BLaER1 (cell line): ENCODE results near the gene MINDY4.

Experiments used
- H3K27ac ChIP-seq: shearing (Covaris generic); formaldehyde crosslinking; 2 replicates; pipeline ENCODE4 v1.8.1; 2022
- H3K27me3 ChIP-seq: shearing (Covaris generic); formaldehyde crosslinking; 2 replicates; pipeline ENCODE4 v1.8.1; 2022
- H3K36me3 ChIP-seq: shearing (Covaris generic); formaldehyde crosslinking; 2 replicates; pipeline ENCODE4 v1.8.1; 2022
- H3K4me1 ChIP-seq: shearing (Covaris generic); formaldehyde crosslinking; 2 replicates; pipeline ENCODE4 v1.8.1; 2022
- H3K4me2 ChIP-seq: shearing (Covaris generic); formaldehyde crosslinking; 2 replicates; pipeline ENCODE4 v1.8.1; 2022
- H3K4me3 ChIP-seq: shearing (Covaris generic); formaldehyde crosslinking; 2 replicates; pipeline ENCODE4 v1.8.1; 2022
- H3K9ac ChIP-seq: shearing (Covaris generic); formaldehyde crosslinking; 2 replicates; pipeline ENCODE4 v1.8.1; 2022
- H3K9me3 ChIP-seq: shearing (Covaris generic); formaldehyde crosslinking; 2 replicates; pipeline ENCODE4 v1.8.1; 2022
- H4K20me1 ChIP-seq: shearing (Covaris generic); formaldehyde crosslinking; 2 replicates; pipeline ENCODE4 v1.8.1; 2022
- Cebpa-rat ChIP-seq: shearing (Covaris generic); IDR thresholded peaks from 2 replicates; pipeline ENCODE4 v1.8.1; 2022

Gene MINDY4

GRCh38 chr7:30813466-30813865 lies 42.2 kb downstream of the MINDY4 start:
- no peak overlapping the region for H3K4me3 ChIP-seq
- H3K4me1 ChIP-seq: 0 out of 2 replicates have a peak, but pooled peaks cover 5% of the 10 kb centered on the region
- no peak for TF ChIP-seq Cebpa-rat
- H3K27me3 ChIP-seq: no peaks in the 10 kb centered on the region
- H3K9me3 ChIP-seq: no peaks in the 10 kb centered on the region
- no peak overlapping the region for H3K9ac ChIP-seq
- no peak overlapping the region for H3K4me2 ChIP-seq
- H3K36me3 ChIP-seq: no peaks in the 10 kb centered on the region
- H3K27ac ChIP-seq: no peak overlapping the region
- no peaks in the 10 kb centered on the region for H4K20me1 ChIP-seq

- H3K9me3 ChIP-seq: no peaks in the 10 kb centered on the region
- TF ChIP-seq Cebpa-rat: no peak
- no peak overlapping the region for H3K4me2 ChIP-seq
- H3K4me3 ChIP-seq: no peak overlapping the region
- H4K20me1 ChIP-seq: no peaks in the 10 kb centered on the region
- H3K27me3 ChIP-seq: no peaks in the 10 kb centered on the region
- H3K9ac ChIP-seq: no peak overlapping the region
- no peaks in the 10 kb centered on the region for H3K36me3 ChIP-seq
- no peak overlapping the region for H3K27ac ChIP-seq
- H3K4me1 ChIP-seq: 0 out of 2 replicates have a peak, but pooled peaks cover 5% of the 10 kb centered on the region
These were observed 43.6 kb downstream of the MINDY4 start for GRCh38 chr7:30814700-30815387.

GRCh38 chr7:30815388-30815854 lies 44.2 kb downstream of the MINDY4 start:
- H3K27ac ChIP-seq: no peak overlapping the region
- 0 out of 2 replicates have a peak, but pooled peaks cover 5% of the 10 kb centered on the region for H3K4me1 ChIP-seq
- no peaks in the 10 kb centered on the region for H3K27me3 ChIP-seq
- H3K9ac ChIP-seq: no peak overlapping the region
- no peak for TF ChIP-seq Cebpa-rat
- H3K36me3 ChIP-seq: no peaks in the 10 kb centered on the region
- H3K4me2 ChIP-seq: no peak overlapping the region
- no peaks in the 10 kb centered on the region for H4K20me1 ChIP-seq
- no peak overlapping the region for H3K4me3 ChIP-seq
- H3K9me3 ChIP-seq: no peaks in the 10 kb centered on the region

GRCh38 chr7:30815951-30816644 lies 44.9 kb downstream of the MINDY4 start:
- Histone ChIP-seq H3K27me3 (no peaks in the 10 kb centered on the region), H3K27ac (no peak overlapping the region), H4K20me1 (no peaks in the 10 kb centered on the region), H3K4me2 (no peak overlapping the region), H3K4me3 (no peak overlapping the region), H3K9me3 (no peaks in the 10 kb centered on the region), H3K4me1 (0 out of 2 replicates have a peak, but pooled peaks cover 5% of the 10 kb centered on the region), H3K9ac (no peak overlapping the region), H3K36me3 (no peaks in the 10 kb centered on the region)
- no peak for TF ChIP-seq Cebpa-rat

GRCh38 chr7:30816645-30817370 lies 45.6 kb downstream of the MINDY4 start:
- no peak overlapping the region for H3K9ac ChIP-seq
- H3K9me3 ChIP-seq: no peaks in the 10 kb centered on the region
- no peak overlapping the region for H3K4me3 ChIP-seq
- H3K4me1 ChIP-seq: 0 out of 2 replicates have a peak, but pooled peaks cover 5% of the 10 kb centered on the region
- H3K36me3 ChIP-seq: no peaks in the 10 kb centered on the region
- no peaks in the 10 kb centered on the region for H3K27me3 ChIP-seq
- no peak for TF ChIP-seq Cebpa-rat
- no peaks in the 10 kb centered on the region for H4K20me1 ChIP-seq
- no peak overlapping the region for H3K27ac ChIP-seq
- 0 out of 2 replicates have a peak overlapping the region, but pooled peaks have one; percentile 7 for H3K4me2 ChIP-seq

GRCh38 chr7:30817371-30817767 lies 46.2 kb downstream of the MINDY4 start:
- Histone ChIP-seq H3K4me3 (no peak overlapping the region), H3K9me3 (no peaks in the 10 kb centered on the region), H3K27ac (no peak overlapping the region), H3K27me3 (no peaks in the 10 kb centered on the region), H3K4me1 (0 out of 2 replicates have a peak, but pooled peaks cover 5% of the 10 kb centered on the region), H4K20me1 (no peaks in the 10 kb centered on the region), H3K9ac (no peak overlapping the region), H3K4me2 (0 out of 2 replicates have a peak overlapping the region, but pooled peaks have one; percentile 7), H3K36me3 (no peaks in the 10 kb centered on the region)
- TF ChIP-seq Cebpa-rat: no peak

- no peak for TF ChIP-seq Cebpa-rat
- H3K4me2 ChIP-seq: no peak overlapping the region
- H3K27me3 ChIP-seq: no peaks in the 10 kb centered on the region
- no peak overlapping the region for H3K9ac ChIP-seq
- H4K20me1 ChIP-seq: no peaks in the 10 kb centered on the region
- H3K4me1 ChIP-seq: no peaks in the 10 kb centered on the region
- no peak overlapping the region for H3K27ac ChIP-seq
- peaks cover 10% of the 10 kb centered on the region for H3K9me3 ChIP-seq
- 0 out of 2 replicates have a peak, but pooled peaks cover 3% of the 10 kb centered on the region for H3K36me3 ChIP-seq
- H3K4me3 ChIP-seq: no peak overlapping the region
These were observed 53.9 kb downstream of the MINDY4 start for GRCh38 chr7:30824821-30825720.

GRCh38 chr7:30826181-30826580 lies 55.0 kb downstream of the MINDY4 start:
- 0 out of 2 replicates have a peak, but pooled peaks cover 10% of the 10 kb centered on the region for H3K36me3 ChIP-seq
- H3K9me3 ChIP-seq: peaks cover 21% of the 10 kb centered on the region
- no peak overlapping the region for H3K9ac ChIP-seq
- no peak for TF ChIP-seq Cebpa-rat
- H3K4me3 ChIP-seq: no peak overlapping the region
- H4K20me1 ChIP-seq: no peaks in the 10 kb centered on the region
- H3K4me1 ChIP-seq: no peaks in the 10 kb centered on the region
- H3K4me2 ChIP-seq: no peak overlapping the region
- H3K27ac ChIP-seq: no peak overlapping the region
- H3K27me3 ChIP-seq: no peaks in the 10 kb centered on the region

- Histone ChIP-seq H3K36me3 (0 out of 2 replicates have a peak, but pooled peaks cover 16% of the 10 kb centered on the region), H3K9me3 (peaks cover 45% of the 10 kb centered on the region), H3K9ac (no peak overlapping the region), H3K4me1 (no peaks in the 10 kb centered on the region), H3K27me3 (no peaks in the 10 kb centered on the region), H4K20me1 (no peaks in the 10 kb centered on the region), H3K4me3 (no peak overlapping the region), H3K27ac (no peak overlapping the region), H3K4me2 (no peak overlapping the region)
- no peak for TF ChIP-seq Cebpa-rat
These were observed 57.4 kb downstream of the MINDY4 start for GRCh38 chr7:30828591-30828990.
